Mesodermal cell (in vitro differentiated cells): ENCODE data around the gene EFHC1.
A peak's percentile ranks its signal among the peaks of the same experiment; 100 is the strongest.

Source experiments
- H3K27ac ChIP-seq: 2 replicates; pipeline ENCODE4 v1.7.0; 2013; ENCODE audit warnings: mild to moderate bottlenecking, low read depth, low read length, moderate library complexity; ENCODE audit not compliant: severe bottlenecking
- H3K36me3 ChIP-seq: 2 replicates; pipeline ENCODE4 v1.7.1; 2013; ENCODE audit warnings: mild to moderate bottlenecking, low read length, moderate library complexity; ENCODE audit not compliant: control insufficient read depth, insufficient read depth
- H3K4me1 ChIP-seq: one replicate; pipeline ENCODE4 v1.7.1; 2013; ENCODE audit warnings: mild to moderate bottlenecking, low read length; ENCODE audit not compliant: insufficient read depth, control insufficient read depth, poor library complexity, severe bottlenecking
- H3K4me3 ChIP-seq: 2 replicates; pipeline ENCODE4 v1.7.0; 2013; ENCODE audit warnings: low read length, control low read depth, mild to moderate bottlenecking; ENCODE audit not compliant: insufficient read depth, poor library complexity, severe bottlenecking; ENCODE audit errors: extremely low read depth
- H3K9me3 ChIP-seq: 2 replicates; pipeline ENCODE4 v1.7.1; 2013; ENCODE audit warnings: mild to moderate bottlenecking, low read length, moderate library complexity; ENCODE audit not compliant: control insufficient read depth
- WGBS, 2 experiments: methylation state at CpG; one replicate each; pipeline ENCODE4 v1.1.5; 2013; ENCODE audit warnings: missing lambda C conversion rate in 2 of 2; ENCODE audit not compliant: insufficient coverage in 2 of 2; 5-methylcytosine and 5-hydroxymethylcytosine counted together

EFHC1 gene

GRCh38 chr6:52568320-52568719 is 148.2 kb downstream of the EFHC1 start:
- Histone ChIP-seq H3K9me3 (no peaks in the 10 kb centered on the region), H3K4me1 (peaks cover 47% of the 10 kb centered on the region), H3K4me3 (no peak overlapping the region), H3K36me3 (peaks cover 4% of the 10 kb centered on the region), H3K27ac (no peak overlapping the region)
- 73 to 89% methylated on average over 2 of the region's 4 CpGs for WGBS, 2 experiments

GRCh38 chr6:52570291-52570700 is 150.2 kb downstream of the EFHC1 start:
- H3K9me3 ChIP-seq = no peaks in the 10 kb centered on the region
- WGBS, 2 experiments = 66 to 88% methylated on average over 4 to 7 of the region's 8 CpGs
- no peaks in the 10 kb centered on the region for H3K36me3 ChIP-seq
- H3K27ac ChIP-seq = peak overlapping the region; percentile 31
- peaks cover 66% of the 10 kb centered on the region for H3K4me1 ChIP-seq
- no peak overlapping the region for H3K4me3 ChIP-seq

- H3K36me3 ChIP-seq = no peaks in the 10 kb centered on the region
- 78 to 84% methylated on average over 7 to 10 of the region's 10 CpGs for WGBS, 2 experiments
- no peak overlapping the region for H3K4me3 ChIP-seq
- no peaks in the 10 kb centered on the region for H3K9me3 ChIP-seq
- H3K27ac ChIP-seq = peak overlapping the region; percentile 31
- peaks cover 66% of the 10 kb centered on the region for H3K4me1 ChIP-seq
Observed at GRCh38 chr6:52571099-52571755, 151.1 kb downstream of the EFHC1 start.

GRCh38 chr6:52572536-52572935 is 152.4 kb downstream of the EFHC1 start:
- H3K9me3 ChIP-seq = no peaks in the 10 kb centered on the region
- H3K36me3 ChIP-seq = no peaks in the 10 kb centered on the region
- WGBS, 2 experiments = 86 to 90% methylated on average over 3 to 4 of the region's 4 CpGs
- H3K4me3 ChIP-seq = no peak overlapping the region
- H3K27ac ChIP-seq = peak overlapping the region; percentile 87
- peaks cover 53% of the 10 kb centered on the region for H3K4me1 ChIP-seq

DNA sequence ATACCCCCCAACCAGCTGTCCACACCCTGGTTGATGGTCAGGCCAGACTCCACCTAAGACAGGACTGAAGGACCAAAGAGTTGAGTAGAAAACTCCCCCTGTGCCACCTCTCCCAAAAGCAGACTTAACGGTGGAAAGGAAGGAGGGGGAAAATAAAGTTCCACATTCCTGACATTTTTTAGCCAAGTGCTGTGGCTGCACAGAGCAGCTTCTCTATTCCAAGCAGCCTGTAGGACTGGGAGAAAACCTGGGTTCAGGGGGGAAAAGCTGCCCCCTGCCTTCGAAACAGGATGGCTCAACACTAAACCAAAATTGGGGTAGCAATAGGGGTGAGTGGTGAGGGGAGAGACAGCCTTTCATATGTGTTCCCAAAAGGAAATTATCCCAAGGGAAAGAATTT is 153.2 kb downstream of the EFHC1 start:
- Histone ChIP-seq H3K36me3 (no peaks in the 10 kb centered on the region), H3K27ac (peak overlapping the region; percentile 87), H3K4me1 (peaks cover 51% of the 10 kb centered on the region), H3K4me3 (no peak overlapping the region), H3K9me3 (no peaks in the 10 kb centered on the region)
- whole genome bisulfite sequencing, 2 experiments = 50% methylated on average over 1 of the region's 2 CpGs; no CpG with 5 or more reads in 1 of the 2 experiments
